ENCODE results near the gene ACAD9.

DNA sequence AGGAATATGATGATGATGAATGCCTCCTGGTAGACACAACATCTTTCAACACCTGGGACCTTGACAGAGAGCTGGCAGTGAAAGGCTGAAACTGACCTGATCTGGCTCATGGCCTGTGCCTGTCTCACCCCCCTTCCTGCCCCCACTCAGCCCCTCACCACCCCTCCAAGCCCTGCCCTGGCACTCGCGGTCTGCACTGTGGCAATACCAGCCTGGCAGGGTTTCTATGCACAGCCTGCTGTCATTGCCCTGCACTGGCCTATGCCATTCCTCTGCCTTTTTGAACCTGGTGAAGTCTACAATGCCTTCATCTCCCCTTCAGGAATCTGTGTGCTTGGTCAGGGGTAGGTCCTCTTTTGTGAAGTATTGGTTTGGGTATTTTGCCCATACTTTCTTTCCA, 56.5 kb downstream of the ACAD9 start:
- TF ChIP-seq, protein P1, sequence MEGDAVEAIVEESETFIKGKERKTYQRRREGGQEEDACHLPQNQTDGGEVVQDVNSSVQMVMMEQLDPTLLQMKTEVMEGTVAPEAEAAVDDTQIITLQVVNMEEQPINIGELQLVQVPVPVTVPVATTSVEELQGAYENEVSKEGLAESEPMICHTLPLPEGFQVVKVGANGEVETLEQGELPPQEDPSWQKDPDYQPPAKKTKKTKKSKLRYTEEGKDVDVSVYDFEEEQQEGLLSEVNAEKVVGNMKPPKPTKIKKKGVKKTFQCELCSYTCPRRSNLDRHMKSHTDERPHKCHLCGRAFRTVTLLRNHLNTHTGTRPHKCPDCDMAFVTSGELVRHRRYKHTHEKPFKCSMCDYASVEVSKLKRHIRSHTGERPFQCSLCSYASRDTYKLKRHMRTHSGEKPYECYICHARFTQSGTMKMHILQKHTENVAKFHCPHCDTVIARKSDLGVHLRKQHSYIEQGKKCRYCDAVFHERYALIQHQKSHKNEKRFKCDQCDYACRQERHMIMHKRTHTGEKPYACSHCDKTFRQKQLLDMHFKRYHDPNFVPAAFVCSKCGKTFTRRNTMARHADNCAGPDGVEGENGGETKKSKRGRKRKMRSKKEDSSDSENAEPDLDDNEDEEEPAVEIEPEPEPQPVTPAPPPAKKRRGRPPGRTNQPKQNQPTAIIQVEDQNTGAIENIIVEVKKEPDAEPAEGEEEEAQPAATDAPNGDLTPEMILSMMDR (IDR thresholded peaks at IDR 0.05): no peak
- TF ChIP-seq POLR2A (IDR thresholded peaks at IDR 0.05): no peak
